ENCODE results near the gene KRT26. TPM values are rescaled to one million over a fixed set of nuclear protein-coding genes. Genes with fewer than 3 reads are reported as not detected.

Gene KRT26
- total RNA-seq, 3 donors from 2014 or later: not detected

GRCh38 chr17:40730970-40731369, 41.0 kb downstream of the KRT26 start:
- intact Hi-C loops (cut with DNase I, micrococcal nuclease): no loop called here
- no peak for ATAC-seq
- no peak for TF ChIP-seq CTCF (IDR thresholded peaks at IDR 0.05)

GRCh38 chr17:40727447-40728231, 44.4 kb downstream of the KRT26 start:
- no peak for TF ChIP-seq CTCF (IDR thresholded peaks at IDR 0.05)
- Histone ChIP-seq H3K9me3 (no peaks in the 10 kb centered on the region), H3K4me3 (no peak overlapping the region), H3K36me3 (ENCODE audit: low read depth) (no peaks in the 10 kb centered on the region), H3K4me1 (ENCODE audit: low read depth) (no peaks in the 10 kb centered on the region)
- no peak for DNase-seq
- intact Hi-C loops (cut with DNase I, micrococcal nuclease): no loop called here
- no peak for ATAC-seq

More at GRCh38 chr17:40730970-40731369, 41.0 kb downstream of the KRT26 start:
- Histone ChIP-seq H3K9me3 (no peaks in the 10 kb centered on the region), H3K36me3 (ENCODE audit: low read depth) (no peaks in the 10 kb centered on the region), H3K4me1 (ENCODE audit: low read depth) (no peaks in the 10 kb centered on the region), H3K4me3 (no peak overlapping the region)
- DNase-seq: no peak

- Histone ChIP-seq H3K4me3 (no peak overlapping the region), H3K9me3 (no peaks in the 10 kb centered on the region), H3K36me3 (ENCODE audit: low read depth) (no peaks in the 10 kb centered on the region), H3K4me1 (ENCODE audit: low read depth) (no peaks in the 10 kb centered on the region)
- no peak for TF ChIP-seq CTCF (IDR thresholded peaks at IDR 0.05)
- ATAC-seq (no peak), DNase-seq (no peak)
- intact Hi-C loops (cut with DNase I, micrococcal nuclease): no loop called here
Observed at GRCh38 chr17:40726919-40727318, 45.1 kb downstream of the KRT26 start.

DNA sequence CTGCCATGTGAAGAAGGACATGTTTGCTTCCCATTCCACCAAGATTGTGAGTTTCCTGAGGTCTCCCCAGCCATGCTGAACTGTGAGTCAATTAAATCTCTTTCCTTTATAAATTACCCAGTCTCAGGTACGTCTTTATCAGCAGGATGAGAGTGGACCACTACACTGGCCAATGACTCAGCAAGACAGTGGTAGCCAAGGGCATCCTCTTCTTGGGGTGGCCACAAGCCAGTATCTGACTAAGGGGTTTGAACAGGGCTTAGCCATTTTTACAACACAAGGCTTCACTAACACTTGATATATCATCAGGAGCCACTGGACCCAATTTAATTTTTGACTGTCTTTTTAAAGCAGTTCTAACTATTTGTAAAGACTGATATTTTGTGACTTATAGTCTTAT, 47.3 kb downstream of the KRT26 start:
- Histone ChIP-seq H3K36me3 (ENCODE audit: low read depth) (no peaks in the 10 kb centered on the region), H3K4me1 (ENCODE audit: low read depth) (no peaks in the 10 kb centered on the region), H3K4me3 (no peak overlapping the region), H3K9me3 (no peaks in the 10 kb centered on the region)
- intact Hi-C loops (cut with DNase I, micrococcal nuclease): no loop called here
- DNase-seq (no peak), ATAC-seq (no peak)
- no peak for TF ChIP-seq CTCF (IDR thresholded peaks at IDR 0.05)

DNA sequence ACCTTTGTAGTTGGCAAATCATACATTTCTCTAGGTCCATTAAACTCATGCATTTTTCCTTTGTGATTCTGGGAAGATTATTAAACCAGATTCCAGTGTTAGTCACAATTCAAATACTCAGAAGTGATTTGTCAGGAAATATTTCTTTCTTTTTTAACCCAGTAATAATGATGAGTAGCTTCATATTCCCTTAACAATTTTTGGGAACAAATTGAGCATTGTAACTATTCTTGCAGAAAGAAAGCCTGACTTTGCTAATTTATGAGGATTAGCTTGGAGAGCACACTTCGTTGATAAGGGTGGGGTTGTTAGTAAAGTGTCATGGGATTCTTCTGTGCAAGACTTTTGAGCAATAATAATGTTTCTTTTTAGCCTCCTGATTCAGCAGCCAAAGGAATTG, 49.8 kb downstream of the KRT26 start:
- DNase-seq: no peak
- no peak for ATAC-seq
- no peaks in the 10 kb centered on the region for H3K36me3 ChIP-seq (ENCODE audit: low read depth)
- intact Hi-C loops (cut with DNase I, micrococcal nuclease): no loop called here
- no peak overlapping the region for H3K4me3 ChIP-seq
- H3K9me3 ChIP-seq: no peaks in the 10 kb centered on the region
- H3K4me1 ChIP-seq (ENCODE audit: low read depth): no peaks in the 10 kb centered on the region
- no peak for TF ChIP-seq CTCF (IDR thresholded peaks at IDR 0.05)

All from mucosa of descending colon (tissue), 3 donors.